Mesenchymal stem cell (in vitro differentiated cells and primary cell): ENCODE data around the gene TPRKB.
"Not testable (repeated sequence)": the region's sequence is repeated elsewhere in the genome, so short reads cannot be mapped to it uniquely, and the experiment has no call there.

Experiments
- DNase-seq: peaks from one replicate; pipeline ENCODE4 v3.0.0-alpha.2; 2013
- H2AFZ ChIP-seq: one replicate; pipeline ENCODE4 v1.6.1; 2013; ENCODE audit warnings: low read depth, mild to moderate bottlenecking, control low read depth, inconsistent platforms, low read length, moderate library complexity
- H2AK5ac ChIP-seq: 2 replicates; pipeline ENCODE4 v1.6.1; 2013; ENCODE audit warnings: low read length, moderate library complexity, mild to moderate bottlenecking, inconsistent platforms; ENCODE audit not compliant: severe bottlenecking
- H2BK120ac ChIP-seq: one replicate; pipeline ENCODE4 v1.6.1; 2013; ENCODE audit warnings: low read depth, mild to moderate bottlenecking, inconsistent platforms, low read length, moderate library complexity
- H2BK12ac ChIP-seq, 2 experiments: one replicate each; pipeline ENCODE4 v1.6.1; 2013; ENCODE audit warnings: inconsistent platforms in 2 of 2, low read length in 2 of 2, mild to moderate bottlenecking in 2 of 2, moderate library complexity in 2 of 2, control low read depth in 1 of 2
- H2BK15ac ChIP-seq: one replicate; pipeline ENCODE4 v1.6.1; 2013; ENCODE audit warnings: mild to moderate bottlenecking, low read depth, inconsistent platforms; ENCODE audit not compliant: poor library complexity, severe bottlenecking
- H2BK5ac ChIP-seq: 2 replicates; pipeline ENCODE4 v1.6.1; 2013; ENCODE audit warnings: low read depth, mild to moderate bottlenecking, low read length, control low read depth, inconsistent platforms; ENCODE audit not compliant: poor library complexity, severe bottlenecking
- H3K14ac ChIP-seq, 2 experiments: one replicate each; pipeline ENCODE4 v1.6.1; 2013; ENCODE audit warnings: inconsistent platforms in 2 of 2, low read length in 2 of 2, control low read depth in 1 of 2, mild to moderate bottlenecking in 1 of 2, moderate library complexity in 1 of 2
- H3K18ac ChIP-seq, 2 experiments: one replicate each; pipeline ENCODE4 v1.6.1; 2013; ENCODE audit warnings: inconsistent platforms in 2 of 2, low read length in 2 of 2, control low read depth in 1 of 2, low read depth in 1 of 2, mild to moderate bottlenecking in 1 of 2
- H3K23ac ChIP-seq, 2 experiments: one replicate each; pipeline ENCODE4 v1.6.1; 2013; ENCODE audit warnings: inconsistent platforms in 2 of 2, low read length in 2 of 2, mild to moderate bottlenecking in 2 of 2, moderate library complexity in 2 of 2, control low read depth in 1 of 2
- H3K27ac ChIP-seq: 2 replicates; pipeline ENCODE4 v1.5.1; 2013; ENCODE audit warnings: mild to moderate bottlenecking, moderate library complexity, low read length, control low read depth, inconsistent platforms; ENCODE audit not compliant: poor library complexity, severe bottlenecking
- H3K27me3 ChIP-seq, 2 experiments: 2 replicates each; pipeline versions ENCODE4 v1.6.1 to v1.7.0; 2013; ENCODE audit warnings: low read length in 2 of 2, mild to moderate bottlenecking in 2 of 2, moderate library complexity in 2 of 2, control low read depth in 1 of 2, inconsistent platforms in 1 of 2; ENCODE audit not compliant: control insufficient read depth in 1 of 2, insufficient read depth in 1 of 2
- H3K36me3 ChIP-seq, 2 experiments: 2 replicates each; pipeline versions ENCODE4 v1.6.1 to v1.7.0; 2013; ENCODE audit warnings: low read length in 2 of 2, control low read depth in 1 of 2, inconsistent platforms in 1 of 2, low read depth in 1 of 2, mild to moderate bottlenecking in 1 of 2; ENCODE audit not compliant: insufficient read depth in 2 of 2, control insufficient read depth in 1 of 2
- H3K4ac ChIP-seq, 2 experiments: one replicate each; pipeline ENCODE4 v1.6.1; 2013; ENCODE audit warnings: inconsistent platforms in 2 of 2, low read length in 2 of 2, mild to moderate bottlenecking in 2 of 2, moderate library complexity in 2 of 2, control low read depth in 1 of 2, low read depth in 1 of 2
- H3K4me1 ChIP-seq: 2 replicates; pipeline ENCODE4 v1.6.1; 2013; ENCODE audit warnings: low read depth, low read length, control low read depth; ENCODE audit not compliant: control insufficient read depth, insufficient read depth
- H3K4me2 ChIP-seq: 2 replicates; pipeline ENCODE4 v1.6.1; 2013; ENCODE audit warnings: low read length, mild to moderate bottlenecking, inconsistent platforms; ENCODE audit not compliant: poor library complexity, severe bottlenecking
- H3K4me3 ChIP-seq, 2 experiments: 2 replicates each; pipeline versions ENCODE4 v1.5.1 to v1.7.0; 2013; ENCODE audit warnings: low read length in 2 of 2, mild to moderate bottlenecking in 2 of 2, control low read depth in 1 of 2, low read depth in 1 of 2; ENCODE audit not compliant: insufficient read depth in 1 of 2
- H3K79me1 ChIP-seq: replicated peaks from 2 replicates; pipeline ENCODE4 v1.6.1; 2013; ENCODE audit warnings: mild to moderate bottlenecking, control low read depth, low read length, inconsistent platforms; ENCODE audit not compliant: poor library complexity, severe bottlenecking
- H3K9ac ChIP-seq: 2 replicates; pipeline ENCODE4 v1.7.0; 2013; ENCODE audit warnings: mild to moderate bottlenecking, low read length, moderate library complexity
- H3K9me3 ChIP-seq: 2 replicates; pipeline ENCODE4 v1.7.0; 2013; ENCODE audit warnings: mild to moderate bottlenecking, low read length; ENCODE audit not compliant: control insufficient read depth
- H4K8ac ChIP-seq: one replicate; pipeline ENCODE4 v1.6.1; 2013; ENCODE audit warnings: inconsistent platforms, mild to moderate bottlenecking, low read length, moderate library complexity
- H4K91ac ChIP-seq: one replicate; pipeline ENCODE4 v1.6.1; 2013; ENCODE audit warnings: mild to moderate bottlenecking, low read length, inconsistent platforms
- WGBS: methylation state at CpG from one replicate; pipeline ENCODE4 v1.1.7; 2013; ENCODE audit warnings: mixed read lengths; 5-methylcytosine and 5-hydroxymethylcytosine counted together

Gene TPRKB

GRCh38 chr2:73718421-73718820 lies 18.7 kb downstream of the TPRKB start:
- Histone ChIP-seq H3K4me1 (no peaks in the 10 kb centered on the region), H3K23ac (no peak overlapping the region), H3K27me3 (peaks cover 0 to 12% of the 10 kb centered on the region in 2 experiments), H3K4me3 (no peak overlapping the region), H3K9ac (no peak overlapping the region), H3K18ac (no peak overlapping the region), H2AFZ (no peak overlapping the region), H2BK120ac (no peak overlapping the region), H3K9me3 (peaks cover 10% of the 10 kb centered on the region), H3K4ac (no peak overlapping the region), H4K91ac (no peak overlapping the region), H3K4me2 (no peak overlapping the region), H3K14ac (no peak overlapping the region), H2AK5ac (no peak overlapping the region), H2BK5ac (no peak overlapping the region), H3K36me3 (no peaks in the 10 kb centered on the region), H4K8ac (no peak overlapping the region), H3K27ac (no peak overlapping the region), H2BK12ac (no peak overlapping the region), H3K79me1 (no peaks in the 10 kb centered on the region), H2BK15ac (no peak overlapping the region)
- 79% methylated on average over 6 of the region's 6 CpGs for WGBS
- no peak for DNase-seq

- H3K4me3 ChIP-seq, H3K79me1 ChIP-seq, H3K4me1 ChIP-seq, H3K36me3 ChIP-seq, H2BK12ac ChIP-seq, H2BK120ac ChIP-seq, H2BK15ac ChIP-seq, H4K91ac ChIP-seq, H2AK5ac ChIP-seq, DNase-seq, H4K8ac ChIP-seq, H3K9ac ChIP-seq, H2AFZ ChIP-seq, H3K14ac ChIP-seq, H2BK5ac ChIP-seq, H3K4me2 ChIP-seq, H3K4ac ChIP-seq, H3K23ac ChIP-seq, H3K18ac ChIP-seq, H3K27ac ChIP-seq: not testable (repeated sequence)
- Histone ChIP-seq H3K27me3 (peaks cover 0 to 12% of the 10 kb centered on the region in 2 experiments), H3K9me3 (peaks cover 12% of the 10 kb centered on the region)
- 75% methylated on average over 2 of the region's 4 CpGs for WGBS
These were observed 19.4 kb downstream of the TPRKB start for GRCh38 chr2:73717695-73718094.

- Histone ChIP-seq H2AFZ (no peak overlapping the region), H3K27ac (no peak overlapping the region), H4K8ac (no peak overlapping the region), H3K4me2 (no peak overlapping the region), H3K23ac (no peak overlapping the region), H3K79me1 (no peaks in the 10 kb centered on the region), H2AK5ac (no peak overlapping the region), H3K14ac (no peak overlapping the region), H2BK15ac (no peak overlapping the region), H3K27me3 (peaks cover 0 to 12% of the 10 kb centered on the region in 2 experiments), H2BK5ac (no peak overlapping the region), H4K91ac (no peak overlapping the region), H3K9me3 (peaks cover 13% of the 10 kb centered on the region), H2BK120ac (no peak overlapping the region), H3K9ac (no peak overlapping the region), H3K4ac (no peak overlapping the region), H3K36me3 (no peaks in the 10 kb centered on the region), H3K18ac (no peak overlapping the region), H3K4me3 (no peak overlapping the region), H3K4me1 (no peaks in the 10 kb centered on the region), H2BK12ac (no peak overlapping the region)
- DNase-seq, result no peak
These were observed 19.9 kb downstream of the TPRKB start for GRCh38 chr2:73717251-73717606.

- H3K18ac ChIP-seq, result no peak overlapping the region
- no peak overlapping the region for H2BK12ac ChIP-seq
- peak overlapping the region; percentile 52 for H3K9ac ChIP-seq
- no peak overlapping the region for H2BK120ac ChIP-seq
- DNase-seq, result no peak
- no peaks in the 10 kb centered on the region for H3K79me1 ChIP-seq
- H2BK15ac ChIP-seq, result no peak overlapping the region
- no peak overlapping the region for H3K27ac ChIP-seq
- H4K8ac ChIP-seq, result no peak overlapping the region
- H2BK5ac ChIP-seq, result no peak overlapping the region
- no peak overlapping the region for H2AK5ac ChIP-seq
- peaks cover 13% of the 10 kb centered on the region for H3K9me3 ChIP-seq
- H2AFZ ChIP-seq, result no peak overlapping the region
- H3K14ac ChIP-seq, result no peak overlapping the region
- WGBS, result 69% methylated on average over 8 of the region's 8 CpGs
- H3K4me3 ChIP-seq, result peak overlapping the region in 1 of 2 experiments; percentile 8
- H3K36me3 ChIP-seq, result no peaks in the 10 kb centered on the region
- H3K27me3 ChIP-seq, result peaks cover 4 to 12% of the 10 kb centered on the region in 2 experiments
- no peak overlapping the region for H3K4me2 ChIP-seq
- H3K4me1 ChIP-seq, result no peaks in the 10 kb centered on the region
- no peak overlapping the region for H3K4ac ChIP-seq
- no peak overlapping the region for H4K91ac ChIP-seq
- no peak overlapping the region for H3K23ac ChIP-seq
These were observed 20.4 kb downstream of the TPRKB start for GRCh38 chr2:73716543-73717250.
